GM21515 (cell line): Measurements from ENCODE around the gene CYP2B6.
"Not testable (repeated sequence)": the region's sequence is repeated elsewhere in the genome, so short reads cannot be mapped to it uniquely, and the experiment has no call there.

Experiments used
- ATAC-seq: cut with Tn5 transposase; IDR thresholded peaks from one replicate; pipeline ENCODE4 v1.9.1; 2021; ENCODE audit not compliant: unreplicated experiment

CYP2B6 gene

DNA sequence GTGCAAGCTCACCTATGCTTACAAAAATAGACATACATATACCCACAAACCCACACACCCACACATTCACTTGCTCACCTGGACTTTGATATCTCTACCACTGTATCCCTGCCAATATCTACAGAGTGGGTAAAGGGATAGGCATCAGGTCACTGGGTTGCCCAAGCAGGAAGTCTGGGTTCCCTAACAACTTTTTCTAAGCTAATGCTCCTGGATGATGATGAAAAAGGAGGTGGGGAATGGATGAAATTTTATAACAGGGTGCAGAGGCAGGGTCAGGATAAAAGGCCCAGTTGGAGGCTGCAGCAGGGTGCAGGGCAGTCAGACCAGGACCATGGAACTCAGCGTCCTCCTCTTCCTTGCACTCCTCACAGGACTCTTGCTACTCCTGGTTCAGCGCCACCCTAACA lies at the start of gene CYP2B6:
CYP2B6 (plus strand) TSS at position 311 of the 410 bp plus-strand sequence; CDS start at position 335, 24 bp downstream.
- no peak for ATAC-seq

- ATAC-seq = no peak
Measured at GRCh38 chr19:40941481-40942219, 49.4 kb upstream of the CYP2B6 start.

DNA sequence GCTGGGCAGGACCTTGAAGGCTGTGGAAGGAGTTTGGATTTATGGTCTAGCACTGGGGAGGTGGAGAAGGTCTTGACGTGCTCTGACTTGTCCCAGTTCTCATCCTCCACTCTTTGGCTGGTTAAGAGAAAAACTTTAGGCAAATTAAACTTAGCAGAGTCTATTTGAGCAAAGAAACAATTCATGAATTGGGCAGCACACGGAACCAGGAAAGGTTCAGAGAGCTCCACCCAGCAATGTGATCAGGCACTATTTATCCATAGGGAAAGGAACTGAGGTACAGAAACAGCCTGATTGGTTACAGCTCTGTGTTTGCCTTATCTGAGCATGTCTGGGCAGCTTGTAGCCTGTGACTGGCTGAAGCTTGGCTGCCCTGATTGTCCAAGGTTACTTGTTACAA lies 45.4 kb upstream of the CYP2B6 start:
- no peak for ATAC-seq

DNA sequence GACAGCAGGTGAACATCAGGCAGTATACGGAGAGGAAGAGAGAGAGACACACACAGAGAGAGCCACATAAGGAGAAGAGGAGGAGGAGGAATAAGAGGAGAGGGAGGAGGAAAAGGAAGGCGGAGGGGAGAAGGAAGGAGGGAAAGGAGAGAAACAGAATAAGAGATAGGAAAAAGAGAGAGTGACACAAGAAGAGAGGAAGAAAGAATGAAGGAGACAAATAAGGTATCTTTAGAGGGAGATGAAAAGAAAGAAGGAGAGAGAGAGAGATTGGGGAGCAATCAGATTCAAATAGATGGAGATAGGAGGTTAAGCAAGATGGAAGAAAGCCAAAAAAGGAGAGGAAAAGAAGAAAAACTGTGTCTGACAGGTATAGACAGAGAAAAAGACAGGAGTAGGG lies 44.0 kb upstream of the CYP2B6 start:
- no peak for ATAC-seq

DNA sequence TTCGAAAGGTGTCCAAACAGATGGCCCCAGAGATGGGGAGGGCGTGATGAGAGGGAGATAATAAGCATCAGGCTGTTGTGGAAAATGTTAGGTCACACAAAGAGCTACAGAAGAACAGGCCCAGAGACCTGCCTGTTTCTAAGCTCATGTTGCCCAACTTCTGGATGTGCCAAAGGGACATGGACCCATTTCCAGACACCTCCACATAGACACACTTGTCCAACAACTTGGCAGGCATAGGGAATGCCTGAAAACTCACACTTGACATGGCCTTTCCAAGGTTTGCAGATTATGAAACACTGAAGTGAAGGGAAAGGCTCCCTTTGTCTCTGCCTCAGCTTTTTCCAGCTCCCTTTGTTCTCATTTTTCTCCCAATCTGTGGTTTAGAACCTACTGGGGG lies 43.5 kb upstream of the CYP2B6 start:
- ATAC-seq = no peak

- no peak for ATAC-seq
Measured at GRCh38 chr19:40948580-40949299, 42.3 kb upstream of the CYP2B6 start.

- ATAC-seq = no peak
Measured at GRCh38 chr19:40954573-40954972, 36.5 kb upstream of the CYP2B6 start.

GRCh38 chr19:40959338-40959737 lies 31.7 kb upstream of the CYP2B6 start:
- no peak for ATAC-seq

- ATAC-seq = no peak
Measured at GRCh38 chr19:40960062-40960685, 30.9 kb upstream of the CYP2B6 start.

DNA sequence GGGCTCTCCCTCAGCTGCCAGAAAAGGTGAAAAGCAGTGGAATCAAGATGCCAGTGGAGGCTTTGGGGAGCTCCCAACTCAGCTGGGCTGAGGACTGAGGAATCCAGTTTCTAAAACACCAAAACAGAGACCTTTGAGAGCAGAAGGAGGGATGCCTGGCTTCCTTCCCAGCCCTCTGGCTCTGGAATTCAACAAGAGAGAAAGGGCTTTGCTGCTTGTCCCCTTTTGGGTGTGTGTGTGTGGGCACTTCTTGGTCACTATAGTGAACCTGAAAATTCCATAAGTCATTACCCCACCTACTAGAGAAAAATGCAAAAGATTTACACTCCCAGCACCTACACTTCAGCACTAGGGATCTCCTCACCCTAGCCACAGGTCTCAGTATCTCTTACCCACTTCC lies 30.3 kb upstream of the CYP2B6 start:
- ATAC-seq = no peak

DNA sequence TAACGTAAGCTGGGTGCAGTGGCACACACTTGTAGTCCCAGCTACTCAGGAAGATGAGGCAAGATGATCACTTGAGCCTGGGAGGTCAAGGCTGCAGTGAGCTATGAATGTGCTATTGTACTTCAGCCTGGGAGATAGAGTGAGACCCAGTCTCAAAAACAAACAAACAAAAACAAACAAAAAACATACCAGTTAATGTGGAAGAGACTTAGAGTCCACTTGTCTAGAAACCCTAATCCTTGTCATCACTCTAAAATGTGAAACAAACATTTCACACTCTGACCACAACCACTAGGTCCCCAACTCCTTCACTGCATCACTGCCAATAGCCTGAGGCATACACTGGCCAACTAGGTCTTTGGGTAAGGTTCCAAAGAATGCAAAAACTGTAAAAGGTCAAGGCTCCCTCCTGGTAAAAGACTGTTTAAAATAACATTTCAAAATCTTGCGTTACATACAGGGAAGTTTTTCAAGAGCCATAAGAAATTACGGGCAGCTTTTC lies 28.6 kb upstream of the CYP2B6 start:
- ATAC-seq = no peak

- ATAC-seq = not testable (repeated sequence)
Measured at GRCh38 chr19:40964361-40964760, 26.7 kb upstream of the CYP2B6 start.

- not testable (repeated sequence) for ATAC-seq
Measured at GRCh38 chr19:40965351-40965750, 25.7 kb upstream of the CYP2B6 start.

DNA sequence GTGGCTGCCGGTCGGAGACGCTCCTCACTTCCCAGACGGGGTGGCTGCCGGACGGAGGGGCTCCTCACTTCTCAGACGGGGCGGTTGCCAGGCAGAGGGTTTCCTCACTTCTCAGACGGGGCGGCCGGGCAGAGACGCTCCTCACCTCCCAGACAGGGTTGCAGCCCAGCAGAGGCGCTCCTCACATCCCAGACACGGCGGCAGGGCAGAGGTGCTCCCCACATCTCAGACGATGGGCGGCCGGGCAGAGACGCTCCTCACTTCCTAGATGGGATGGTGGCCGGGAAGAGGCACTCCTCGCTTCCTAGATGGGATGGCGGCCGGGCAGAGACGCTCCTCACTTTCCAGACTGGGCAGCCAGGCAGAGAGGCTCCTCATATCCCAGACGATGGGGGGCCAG lies 24.5 kb upstream of the CYP2B6 start:
- ATAC-seq = not testable (repeated sequence)

GRCh38 chr19:40968065-40968464 lies 23.0 kb upstream of the CYP2B6 start:
- not testable (repeated sequence) for ATAC-seq

- ATAC-seq = not testable (repeated sequence)
Measured at GRCh38 chr19:40969721-40970120, 21.4 kb upstream of the CYP2B6 start.

GRCh38 chr19:40970396-40971345 lies 20.4 kb upstream of the CYP2B6 start:
- ATAC-seq = not testable (repeated sequence)

GRCh38 chr19:40974633-40975037 lies 16.4 kb upstream of the CYP2B6 start:
- no peak for ATAC-seq

- ATAC-seq = no peak
Measured at GRCh38 chr19:40976134-40976533, 14.9 kb upstream of the CYP2B6 start.

GRCh38 chr19:40976724-40977123 lies 14.4 kb upstream of the CYP2B6 start:
- no peak for ATAC-seq

- not testable (repeated sequence) for ATAC-seq
Measured at GRCh38 chr19:40979759-40980158, 11.3 kb upstream of the CYP2B6 start.
